Measurements from ENCODE around the gene SYNE3. TPM values are rescaled to one million over a fixed set of nuclear protein-coding genes. Genes with fewer than 3 reads are reported as not detected.

The SYNE3 gene
- total RNA-seq, 1 experiment from 2014 or later = 8.3 TPM

GRCh38 chr14:95524706-95525512, 8.5 kb upstream of the SYNE3 start:
- Histone ChIP-seq H3K4me1 (replicated peaks) (peaks cover 47% of the 10 kb centered on the region), H3K27me3 (replicated peaks) (no peaks in the 10 kb centered on the region), H3K27ac (no peak overlapping the region), H3K9me3 (replicated peaks) (no peaks in the 10 kb centered on the region), H3K4me3 (no peak overlapping the region), H3K36me3 (no peaks in the 10 kb centered on the region; the same call in 1 of the 2 replicates)
- DNase-seq (ENCODE audit: low read depth in 1 of 2, low spot score in 2 of 2) = no peak

DNA sequence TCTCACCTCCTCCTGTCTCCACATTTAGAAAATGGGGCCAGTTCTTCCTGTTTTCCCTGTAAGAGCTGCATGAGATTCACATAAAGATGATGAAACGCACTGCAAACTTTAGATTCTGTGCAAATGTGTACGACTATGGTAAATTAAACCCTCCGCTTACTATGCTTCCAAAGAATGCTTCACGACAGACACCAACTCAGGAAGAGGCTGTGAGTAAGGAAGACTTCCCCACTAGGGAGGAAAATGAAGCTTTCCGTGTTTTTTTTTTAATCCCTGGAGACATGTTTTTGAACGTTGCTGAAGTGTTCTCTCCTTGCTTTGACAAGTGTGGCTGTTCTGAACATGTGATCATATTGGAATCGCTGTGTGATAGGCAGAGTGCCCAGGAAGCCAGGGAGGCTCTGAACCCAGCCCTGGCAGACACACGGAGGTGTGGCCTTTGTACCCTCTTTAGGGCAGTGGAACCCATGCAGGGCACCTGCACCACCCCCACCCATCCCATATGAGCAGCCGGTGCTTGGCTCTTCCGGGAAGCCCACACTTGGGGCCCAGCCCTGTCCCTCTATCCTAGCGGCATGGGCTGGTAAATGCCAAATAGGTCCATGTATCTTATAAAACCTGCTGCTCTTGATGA, 7.5 kb upstream of the SYNE3 start:
- Histone ChIP-seq H3K9me3 (replicated peaks) (no peaks in the 10 kb centered on the region), H3K36me3 (no peaks in the 10 kb centered on the region; the same call in 1 of the 2 replicates), H3K4me3 (peak overlapping the region; percentile 11; the same call in 1 of the 2 replicates), H3K27ac (peak overlapping the region; percentile 75), H3K4me1 (replicated peaks) (peaks cover 57% of the 10 kb centered on the region), H3K27me3 (replicated peaks) (no peaks in the 10 kb centered on the region)
- DNase-seq (ENCODE audit: low read depth in 1 of 2, low spot score in 2 of 2) = peak in 1 of 2 experiments; percentile 49

DNA sequence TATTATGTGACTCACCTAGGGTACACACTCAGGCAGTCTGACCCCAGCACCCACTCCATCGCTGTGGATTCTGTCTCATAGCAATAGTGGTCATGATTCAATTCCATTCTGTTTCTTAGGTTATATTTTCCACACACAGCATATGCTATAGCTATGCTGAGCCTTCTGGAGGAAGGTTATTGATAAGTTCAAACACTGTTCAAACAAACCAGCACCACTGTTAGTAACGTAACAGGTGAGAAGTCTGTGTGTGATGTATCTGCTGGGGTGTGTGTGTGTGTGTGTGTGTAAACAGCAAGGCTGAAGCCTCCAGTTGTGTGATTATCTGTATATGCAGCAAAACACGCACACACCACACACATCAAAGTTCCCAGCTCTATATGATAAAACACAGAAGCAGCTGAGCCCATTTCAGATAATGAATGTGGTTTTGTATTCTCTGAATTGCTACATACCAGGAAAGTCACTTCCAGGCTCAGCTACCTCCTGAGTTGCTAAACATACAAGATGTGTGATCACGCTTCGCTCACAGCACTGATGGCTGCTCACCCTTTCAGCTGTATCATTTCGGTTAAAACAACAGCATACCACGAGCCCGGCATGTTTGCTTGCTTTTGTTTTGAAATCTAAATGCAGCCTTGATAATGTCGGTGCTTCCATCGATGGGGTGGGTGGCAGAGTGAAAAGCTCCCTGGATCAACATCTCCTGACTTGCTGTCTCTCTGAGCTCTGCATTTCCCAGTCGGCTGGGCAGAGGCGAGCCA, 6.8 kb upstream of the SYNE3 start:
- Histone ChIP-seq H3K27ac (peak overlapping the region; percentile 75), H3K4me3 (peak overlapping the region; percentile 11; the same call in 1 of the 2 replicates), H3K27me3 (replicated peaks) (no peaks in the 10 kb centered on the region), H3K36me3 (no peaks in the 10 kb centered on the region), H3K9me3 (replicated peaks) (no peaks in the 10 kb centered on the region), H3K4me1 (replicated peaks) (peaks cover 64% of the 10 kb centered on the region)
- DNase-seq (ENCODE audit: low read depth in 1 of 2, low spot score in 2 of 2) = no peak

GRCh38 chr14:95522556-95522955, 6.1 kb upstream of the SYNE3 start:
- no peaks in the 10 kb centered on the region for H3K36me3 ChIP-seq
- H3K27me3 ChIP-seq (replicated peaks) = no peaks in the 10 kb centered on the region
- no peaks in the 10 kb centered on the region for H3K9me3 ChIP-seq (replicated peaks)
- no peak overlapping the region for H3K4me3 ChIP-seq
- no peak overlapping the region for H3K27ac ChIP-seq
- H3K4me1 ChIP-seq (replicated peaks) = peaks cover 66% of the 10 kb centered on the region
- DNase-seq (ENCODE audit: low read depth in 1 of 2, low spot score in 2 of 2) = no peak

DNA sequence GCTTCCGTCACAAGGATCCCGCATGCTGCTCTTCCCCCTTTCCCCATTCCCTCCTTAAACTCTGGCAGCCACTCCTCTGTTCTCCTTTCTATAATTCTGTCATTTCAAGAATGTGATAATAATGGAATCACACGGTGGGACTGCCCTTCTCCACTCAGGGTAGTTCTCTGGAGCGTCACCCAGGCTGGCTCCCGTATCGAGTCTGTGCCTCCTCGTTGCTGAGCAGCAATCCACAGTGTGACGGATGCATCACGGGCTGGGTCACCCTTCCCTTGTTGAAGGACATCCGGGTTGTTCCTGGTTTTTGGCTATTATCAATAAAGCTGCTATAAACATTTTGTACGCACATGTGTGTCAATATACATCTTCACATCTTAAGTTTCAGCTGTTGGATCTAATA, 5.7 kb upstream of the SYNE3 start:
- H3K36me3 ChIP-seq = no peaks in the 10 kb centered on the region
- no peaks in the 10 kb centered on the region for H3K27me3 ChIP-seq (replicated peaks)
- no peaks in the 10 kb centered on the region for H3K9me3 ChIP-seq (replicated peaks)
- no peak overlapping the region for H3K27ac ChIP-seq
- H3K4me1 ChIP-seq (replicated peaks) = peaks cover 65% of the 10 kb centered on the region
- no peak for DNase-seq (ENCODE audit: low read depth in 1 of 2, low spot score in 2 of 2)
- H3K4me3 ChIP-seq = no peak overlapping the region

DNA sequence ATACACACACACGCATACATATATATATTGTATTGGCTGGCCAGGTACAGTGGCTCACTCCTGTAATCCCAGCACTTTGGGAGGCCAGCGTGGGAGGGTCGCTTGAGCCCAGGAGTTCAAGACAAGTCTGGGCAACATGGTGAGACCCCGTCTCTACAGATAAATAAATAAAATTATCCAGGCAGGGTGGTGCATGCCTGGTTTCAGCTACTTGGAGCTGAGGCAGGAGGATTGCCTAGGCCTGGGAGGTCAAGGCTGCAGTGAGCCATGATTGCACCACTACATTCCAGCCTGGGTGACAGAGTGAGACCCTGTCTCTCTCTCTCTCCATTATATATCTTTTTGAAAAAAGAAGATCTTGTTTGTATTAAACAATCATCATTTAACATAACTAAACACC, 4.6 kb upstream of the SYNE3 start:
- H3K27me3 ChIP-seq (replicated peaks) = no peaks in the 10 kb centered on the region
- H3K36me3 ChIP-seq = no peaks in the 10 kb centered on the region
- DNase-seq (ENCODE audit: low read depth in 1 of 2, low spot score in 2 of 2) = no peak
- H3K9me3 ChIP-seq (replicated peaks) = no peaks in the 10 kb centered on the region
- no peak overlapping the region for H3K4me3 ChIP-seq
- H3K27ac ChIP-seq = no peak overlapping the region
- peaks cover 66% of the 10 kb centered on the region for H3K4me1 ChIP-seq (replicated peaks)

- no peak for DNase-seq (ENCODE audit: low read depth in 1 of 2, low spot score in 2 of 2)
- Histone ChIP-seq H3K4me3 (no peak overlapping the region), H3K4me1 (replicated peaks) (peaks cover 73% of the 10 kb centered on the region), H3K27ac (peak overlapping the region; percentile 66), H3K27me3 (replicated peaks) (no peaks in the 10 kb centered on the region), H3K9me3 (replicated peaks) (no peaks in the 10 kb centered on the region), H3K36me3 (no peaks in the 10 kb centered on the region)
Observed at GRCh38 chr14:95520346-95520745, 3.9 kb upstream of the SYNE3 start.

- peak overlapping the region; percentile 66 for H3K27ac ChIP-seq
- peaks cover 79% of the 10 kb centered on the region for H3K4me1 ChIP-seq (replicated peaks)
- H3K4me3 ChIP-seq = no peak overlapping the region
- no peaks in the 10 kb centered on the region for H3K27me3 ChIP-seq (replicated peaks)
- H3K9me3 ChIP-seq (replicated peaks) = no peaks in the 10 kb centered on the region
- peak; percentile 64 to 67 for DNase-seq (ENCODE audit: low read depth in 1 of 2, low spot score in 2 of 2)
- H3K36me3 ChIP-seq = no peaks in the 10 kb centered on the region
Observed at GRCh38 chr14:95519699-95520098, 3.2 kb upstream of the SYNE3 start.

GRCh38 chr14:95518045-95518751, 1.7 kb upstream of the SYNE3 start:
- Histone ChIP-seq H3K9me3 (replicated peaks) (no peaks in the 10 kb centered on the region), H3K36me3 (no peaks in the 10 kb centered on the region), H3K4me1 (replicated peaks) (peaks cover 65% of the 10 kb centered on the region), H3K27me3 (replicated peaks) (no peaks in the 10 kb centered on the region), H3K27ac (no peak overlapping the region), H3K4me3 (no peak overlapping the region)
- DNase-seq (ENCODE audit: low read depth in 1 of 2, low spot score in 2 of 2) = no peak

GRCh38 chr14:95515596-95516552, 576 bp downstream of the SYNE3 start:
- peaks cover 53% of the 10 kb centered on the region for H3K4me1 ChIP-seq (replicated peaks)
- H3K27ac ChIP-seq = no peak overlapping the region
- peak; percentile 61 to 73 for DNase-seq (ENCODE audit: low read depth in 1 of 2, low spot score in 2 of 2)

DNA sequence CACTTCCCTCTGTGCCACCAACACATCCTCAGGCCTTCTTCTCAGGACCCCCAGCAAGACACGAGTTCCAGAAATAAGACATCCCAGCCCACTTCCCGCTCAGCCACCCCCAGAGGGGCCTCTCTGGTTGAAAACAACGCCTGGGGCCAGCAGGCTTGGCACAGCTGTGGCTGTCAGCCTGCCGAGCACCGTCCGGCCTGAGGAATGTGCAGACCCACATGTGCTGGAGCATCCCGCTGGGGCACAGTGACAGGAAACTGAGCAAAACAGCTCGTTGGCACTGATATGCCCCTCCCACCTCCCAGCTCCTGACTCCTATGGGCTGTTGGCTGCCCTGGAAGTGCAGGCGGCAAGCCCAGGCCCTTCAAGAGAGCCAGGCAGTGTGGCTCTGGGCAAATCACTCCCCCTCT, 1.4 kb downstream of the SYNE3 start:
- DNase-seq (ENCODE audit: low read depth in 1 of 2, low spot score in 2 of 2) = no peak
- H3K4me1 ChIP-seq (replicated peaks) = peaks cover 47% of the 10 kb centered on the region
- H3K27me3 ChIP-seq (replicated peaks) = no peaks in the 10 kb centered on the region
- H3K4me3 ChIP-seq = peak overlapping the region; percentile 50
- H3K9me3 ChIP-seq (replicated peaks) = no peaks in the 10 kb centered on the region
- no peak overlapping the region for H3K27ac ChIP-seq
- H3K36me3 ChIP-seq = no peaks in the 10 kb centered on the region

More at GRCh38 chr14:95515596-95516552, 576 bp downstream of the SYNE3 start:
- H3K4me3 ChIP-seq = peak overlapping the region; percentile 50
- no peaks in the 10 kb centered on the region for H3K27me3 ChIP-seq (replicated peaks)
- H3K9me3 ChIP-seq (replicated peaks) = no peaks in the 10 kb centered on the region
- no peaks in the 10 kb centered on the region for H3K36me3 ChIP-seq

GRCh38 chr14:95514131-95515079, 2.0 kb downstream of the SYNE3 start:
- Histone ChIP-seq H3K27ac (no peak overlapping the region), H3K27me3 (replicated peaks) (no peaks in the 10 kb centered on the region), H3K4me3 (no peak overlapping the region), H3K9me3 (replicated peaks) (no peaks in the 10 kb centered on the region), H3K4me1 (replicated peaks) (peaks cover 40% of the 10 kb centered on the region), H3K36me3 (no peaks in the 10 kb centered on the region)
- no peak for DNase-seq (ENCODE audit: low read depth in 1 of 2, low spot score in 2 of 2)

Measured in SJSA1 (cell line).